Uterus (tissue), 4 donors: ENCODE measurements around the gene CORO1C. TPM values are rescaled to one million over a fixed set of nuclear protein-coding genes. Genes with fewer than 3 reads are reported as not detected.
"Not testable (repeated sequence)": the region's sequence is repeated elsewhere in the genome, so short reads cannot be mapped to it uniquely, and the experiment has no call there.

Experiments used
- DNase-seq, 2 donors: peaks; one replicate each; pipeline ENCODE4 v3.0.0-alpha.2; 2019 to 2020
- H3K27ac ChIP-seq, 2 donors: fragments of 200-600 bp; sonication (generic); 1 replicate in 1 of 2; 2 replicates in 1 of 2; pipeline ENCODE4 v1.5.1; 2016 to 2018
- H3K27me3 ChIP-seq, 2 donors: fragments of 200-600 bp; sonication (generic); one replicate each; pipeline ENCODE4 v1.5.1; 2018 to 2019; ENCODE audit warnings: control low read depth in 1 of 2
- H3K36me3 ChIP-seq, 2 donors: fragments of 200-600 bp; sonication (generic); one replicate each; pipeline ENCODE4 v1.5.1; 2019; ENCODE audit warnings: control low read depth in 1 of 2
- H3K4me1 ChIP-seq, 2 donors: fragments of 200-600 bp; sonication (generic); one replicate each; pipeline ENCODE4 v1.5.1; 2018 to 2019; ENCODE audit warnings: control low read depth in 1 of 2
- H3K4me3 ChIP-seq, 2 donors: fragments of 200-600 bp; sonication (generic); 1 replicate in 1 of 2; 2 replicates in 1 of 2; pipeline ENCODE4 v1.5.1; 2018 to 2019; ENCODE audit warnings: mild to moderate bottlenecking in 1 of 2
- H3K9me3 ChIP-seq, 2 donors: fragments of 200-600 bp; sonication (generic); one replicate each; pipeline ENCODE4 v1.5.1; 2019; ENCODE audit warnings: control low read depth in 1 of 2
- CTCF ChIP-seq, 4 experiments: fragments of 200-600 bp in 2 of 4; fragments of 450-650 bp in 2 of 4; sonication (generic) in 2 of 4; IDR thresholded peaks; one replicate each; pipeline ENCODE4 v1.5.1; 2016 to 2019; ENCODE audit warnings: antibody characterized with exemption in 4 of 4, mild to moderate bottlenecking in 2 of 4, moderate library complexity in 1 of 4
- POLR2A ChIP-seq, 2 donors: fragments of 450-650 bp; IDR thresholded peaks; one replicate each; pipeline ENCODE4 v1.6.1; 2016; ENCODE audit warnings: antibody characterized with exemption in 2 of 2, mild to moderate bottlenecking in 1 of 2, moderate library complexity in 1 of 2
- intact Hi-C: fragments of 100-400 bp; cut with DNase I; formaldehyde crosslinking; loops from one replicate; pipeline ENCODE4 v1.15.1; 2023; ENCODE audit warnings: low total_unique reads
- total RNA-seq, 4 donors: library from RNA; depleted of rRNA in 3 of 4; stranded (reverse); fragments of >200 nt in 3 of 4; gene quantifications; one replicate each; pipeline versions ENCODE4 v1.1.0 to v1.2.4, GENCODE V29; 2014 to 2023
- donor health status: DM: yes; HTN: yes; CAD: no.

Gene CORO1C
- total RNA-seq, 4 donors from 2014 or later: 129 to 357 (median 235) TPM

GRCh38 chr12:108633081-108633533 lies 98.2 kb downstream of the CORO1C start:
- H3K36me3 ChIP-seq: no peaks in the 10 kb centered on the region
- H3K4me1 ChIP-seq: peaks cover 17% of the 10 kb centered on the region in 2 donors
- no peaks in the 10 kb centered on the region for H3K27me3 ChIP-seq
- DNase-seq: no peak
- no peaks in the 10 kb centered on the region for H3K9me3 ChIP-seq
- no peak overlapping the region for H3K4me3 ChIP-seq
- no peak overlapping the region for H3K27ac ChIP-seq
- intact Hi-C loops: no loop called here
- TF ChIP-seq POLR2A (IDR thresholded peaks at IDR 0.05) (no peak), CTCF (IDR thresholded peaks at IDR 0.05) (no peak)

GRCh38 chr12:108631261-108631660 lies 100.1 kb downstream of the CORO1C start:
- intact Hi-C loops, H3K36me3 ChIP-seq, H3K9me3 ChIP-seq, H3K27me3 ChIP-seq, H3K27ac ChIP-seq, H3K4me3 ChIP-seq, DNase-seq: not testable (repeated sequence)
- peaks cover 12% of the 10 kb centered on the region in 2 donors for H3K4me1 ChIP-seq

- H3K4me1 ChIP-seq: peaks cover 12% of the 10 kb centered on the region in 2 donors
- intact Hi-C loops: no loop called here
- H3K27me3 ChIP-seq: no peaks in the 10 kb centered on the region
- no peak overlapping the region for H3K4me3 ChIP-seq
- H3K36me3 ChIP-seq: no peaks in the 10 kb centered on the region
- H3K9me3 ChIP-seq: no peaks in the 10 kb centered on the region
- TF ChIP-seq CTCF (IDR thresholded peaks at IDR 0.05) (no peak), POLR2A (IDR thresholded peaks at IDR 0.05) (no peak)
- peak overlapping the region; percentile 31 to 56 for H3K27ac ChIP-seq
- DNase-seq: no peak
These were observed 100.7 kb downstream of the CORO1C start for GRCh38 chr12:108630481-108631207.

GRCh38 chr12:108629824-108630476 lies 101.4 kb downstream of the CORO1C start:
- intact Hi-C loops: no loop called here
- peak overlapping the region; percentile 31 to 56 for H3K27ac ChIP-seq
- H3K27me3 ChIP-seq: no peaks in the 10 kb centered on the region
- no peak for TF ChIP-seq CTCF (IDR thresholded peaks at IDR 0.05)
- TF ChIP-seq POLR2A (IDR thresholded peaks at IDR 0.05): no peak
- H3K4me1 ChIP-seq: peaks cover 12% of the 10 kb centered on the region in 2 donors
- no peaks in the 10 kb centered on the region for H3K36me3 ChIP-seq
- no peaks in the 10 kb centered on the region for H3K9me3 ChIP-seq
- H3K4me3 ChIP-seq: no peak overlapping the region
- peak; percentile 63 to 77 for DNase-seq

GRCh38 chr12:108629151-108629550 lies 102.2 kb downstream of the CORO1C start:
- no peak for DNase-seq
- intact Hi-C loops: no loop called here
- Histone ChIP-seq H3K27me3 (no peaks in the 10 kb centered on the region), H3K27ac (peak overlapping the region; percentile 56 to 57), H3K9me3 (no peaks in the 10 kb centered on the region), H3K4me3 (no peak overlapping the region), H3K4me1 (peaks cover 12% of the 10 kb centered on the region in 2 donors), H3K36me3 (no peaks in the 10 kb centered on the region)
- TF ChIP-seq CTCF (IDR thresholded peaks at IDR 0.05): no peak
- TF ChIP-seq POLR2A (IDR thresholded peaks at IDR 0.05): no peak
